GM19239 (cell line): ENCODE results near the gene NAE1.

ENCODE experiments used
- DNase-seq: peaks from one replicate; pipeline ENCODE4 v3.0.0; 2011; ENCODE audit warnings: low spot score; ENCODE audit not compliant: insufficient read length
- FAIRE-seq: peaks from 2 replicates; lab custom pipeline; 2011; peaks lifted over from hg19 to GRCh38; lab: Jason Lieb, UNC

NAE1 gene

GRCh38 chr16:66851166-66851964 is 20.6 kb upstream of the NAE1 start:
- DNase-seq (no peak), FAIRE-seq (no peak)

- no peak for FAIRE-seq
- DNase-seq, result no peak
Measured at GRCh38 chr16:66850115-66850815, 19.5 kb upstream of the NAE1 start.

GRCh38 chr16:66849549-66849948 is 18.8 kb upstream of the NAE1 start:
- FAIRE-seq, result no peak
- DNase-seq, result no peak

GRCh38 chr16:66849021-66849420 is 18.2 kb upstream of the NAE1 start:
- DNase-seq, result no peak
- FAIRE-seq, result no peak

- FAIRE-seq, result no peak
- no peak for DNase-seq
Measured at GRCh38 chr16:66848172-66848571, 17.4 kb upstream of the NAE1 start.

- no peak for DNase-seq
- no peak for FAIRE-seq
Measured at GRCh38 chr16:66847533-66848067, 16.8 kb upstream of the NAE1 start.

GRCh38 chr16:66846831-66847230 is 16.1 kb upstream of the NAE1 start:
- FAIRE-seq (no peak), DNase-seq (no peak)

- FAIRE-seq (no peak), DNase-seq (no peak)
Measured at GRCh38 chr16:66846266-66846665, 15.5 kb upstream of the NAE1 start.

GRCh38 chr16:66845791-66846221 is 15.0 kb upstream of the NAE1 start:
- DNase-seq (no peak), FAIRE-seq (no peak)

GRCh38 chr16:66845080-66845410 is 14.3 kb upstream of the NAE1 start:
- FAIRE-seq, result no peak
- no peak for DNase-seq

- FAIRE-seq (no peak), DNase-seq (no peak)
Measured at GRCh38 chr16:66844342-66845079, 13.7 kb upstream of the NAE1 start, which contains the start of gene CA7. TSS of gene CA7 (plus strand) at chr16:66844414. CDS start at chr16:66844488, 74 bp downstream.

- no peak for DNase-seq
- FAIRE-seq, result no peak
Measured at GRCh38 chr16:66844009-66844341, 13.2 kb upstream of the NAE1 start.

GRCh38 chr16:66843191-66843590 is 12.4 kb upstream of the NAE1 start:
- FAIRE-seq, result no peak
- DNase-seq, result no peak

- no peak for DNase-seq
Measured at GRCh38 chr16:66842765-66843164, 12.0 kb upstream of the NAE1 start.

GRCh38 chr16:66841366-66841765 is 10.6 kb upstream of the NAE1 start:
- FAIRE-seq, result no peak
- DNase-seq, result no peak

More at GRCh38 chr16:66842765-66843164, 12.0 kb upstream of the NAE1 start:
- FAIRE-seq, result no peak

- DNase-seq, result no peak
- no peak for FAIRE-seq
Measured at GRCh38 chr16:66840883-66841282, 10.1 kb upstream of the NAE1 start.

- DNase-seq, result no peak
- FAIRE-seq, result no peak
Measured at GRCh38 chr16:66834746-66835145, 4.0 kb upstream of the NAE1 start.

- DNase-seq, result no peak
- no peak for FAIRE-seq
Measured at GRCh38 chr16:66832661-66833305, 2.0 kb upstream of the NAE1 start.

GRCh38 chr16:66832190-66832589 is 1.4 kb upstream of the NAE1 start:
- FAIRE-seq (no peak), DNase-seq (no peak)

- FAIRE-seq, result no peak
- DNase-seq, result no peak
Measured at GRCh38 chr16:66824006-66824405, 6.8 kb downstream of the NAE1 start.
